ENCODE measurements around the gene NXF3. TPM values are rescaled to one million over a fixed set of nuclear protein-coding genes. Genes with fewer than 3 reads are reported as not detected.
"Not testable (repeated sequence)": the region's sequence is repeated elsewhere in the genome, so short reads cannot be mapped to it uniquely, and the experiment has no call there.

NXF3 gene
- total RNA-seq, 2 donors from 2014 or later: 0.40 TPM; not detected in 1

DNA sequence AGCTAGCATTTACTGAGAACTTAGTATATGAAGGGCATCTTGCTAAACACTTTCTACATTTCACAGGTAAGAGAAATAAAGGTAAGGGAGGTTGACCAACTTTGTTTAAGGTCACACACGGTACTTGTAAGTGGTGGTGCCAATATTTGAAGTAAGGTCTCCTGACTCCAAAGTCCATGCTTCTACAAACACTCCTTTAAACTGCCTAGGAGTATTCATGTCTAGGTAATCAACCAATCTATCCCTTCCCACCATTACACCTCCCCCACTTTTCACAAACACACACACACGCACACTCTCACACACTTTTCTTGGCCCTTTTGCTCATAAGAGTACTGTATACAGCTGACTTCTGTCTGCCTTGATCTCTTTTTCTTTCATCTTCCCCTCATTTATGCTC is 36.0 kb downstream of the NXF3 start:
- no peak overlapping the region for H3K4me3 ChIP-seq
- no peaks in the 10 kb centered on the region for H3K4me1 ChIP-seq
- intact Hi-C loops (cut with DNase I): no loop called here
- H3K27me3 ChIP-seq: no peaks in the 10 kb centered on the region
- H3K9me3 ChIP-seq: no peaks in the 10 kb centered on the region
- no peak for DNase-seq
- H3K36me3 ChIP-seq: no peaks in the 10 kb centered on the region
- TF ChIP-seq CTCF (IDR thresholded peaks at IDR 0.05): no peak
- no peak overlapping the region for H3K9ac ChIP-seq (ENCODE audit: low read depth in 2 of 2, low read length in 2 of 2)
- no peak overlapping the region for H3K27ac ChIP-seq

DNA sequence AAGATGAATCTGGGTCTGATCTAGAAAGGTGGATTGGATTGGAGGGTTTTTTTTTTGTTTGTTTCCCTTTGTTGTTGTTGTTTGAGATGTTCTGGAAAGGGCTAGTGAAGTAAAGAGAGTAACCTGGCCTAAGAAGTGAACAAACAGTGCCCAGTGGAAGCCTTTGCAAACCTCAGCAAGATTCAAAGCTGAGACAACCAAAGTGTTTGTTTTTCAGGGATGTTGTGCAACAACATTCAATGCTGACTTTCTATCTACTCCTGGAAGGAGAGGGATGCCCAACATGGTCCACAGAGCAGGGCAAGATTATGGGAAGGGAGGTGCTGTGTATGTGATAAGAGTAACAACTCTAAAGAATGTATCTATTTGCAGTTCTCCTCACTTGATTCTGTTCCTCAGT is 40.3 kb downstream of the NXF3 start:
- intact Hi-C loops (cut with DNase I): no loop called here
- Histone ChIP-seq H3K36me3 (no peaks in the 10 kb centered on the region), H3K9me3 (no peaks in the 10 kb centered on the region), H3K9ac (ENCODE audit: low read depth in 2 of 2, low read length in 2 of 2) (no peak overlapping the region), H3K27ac (no peak overlapping the region), H3K27me3 (no peaks in the 10 kb centered on the region), H3K4me3 (no peak overlapping the region), H3K4me1 (no peaks in the 10 kb centered on the region)
- TF ChIP-seq CTCF (IDR thresholded peaks at IDR 0.05): no peak
- no peak for DNase-seq

DNA sequence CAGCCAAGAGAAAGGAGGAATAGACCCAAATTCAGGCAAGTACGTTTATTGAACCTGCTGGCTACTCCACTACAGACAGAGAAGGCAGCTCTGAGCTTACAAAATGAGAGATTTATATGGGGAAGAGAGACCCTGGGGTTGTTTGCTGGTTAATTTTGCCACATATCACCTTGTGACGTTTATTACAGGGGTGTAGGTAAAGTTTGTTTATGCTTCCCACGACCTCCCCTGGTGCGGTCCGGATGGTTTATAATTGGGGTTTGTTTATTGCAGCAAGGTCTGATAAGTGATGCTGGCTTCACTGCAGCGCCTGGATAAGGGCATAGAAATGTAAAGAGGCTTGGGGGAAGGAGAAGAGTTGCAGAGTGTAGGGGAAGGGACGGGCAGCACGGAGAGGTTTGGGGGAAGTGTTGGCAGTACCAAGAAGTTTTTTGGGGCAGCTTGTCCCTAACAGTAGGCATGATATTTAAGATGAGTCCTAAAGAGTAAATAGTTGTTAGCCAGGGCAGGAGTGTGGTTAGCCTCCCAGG is 41.6 kb downstream of the NXF3 start:
- TF ChIP-seq CTCF (IDR thresholded peaks at IDR 0.05): no peak
- Histone ChIP-seq H3K27ac (no peak overlapping the region), H3K36me3 (no peaks in the 10 kb centered on the region), H3K4me3 (no peak overlapping the region), H3K9me3 (no peaks in the 10 kb centered on the region), H3K27me3 (no peaks in the 10 kb centered on the region), H3K4me1 (no peaks in the 10 kb centered on the region), H3K9ac (ENCODE audit: low read depth in 2 of 2, low read length in 2 of 2) (no peak overlapping the region)
- DNase-seq: no peak
- intact Hi-C loops (cut with DNase I): no loop called here

DNA sequence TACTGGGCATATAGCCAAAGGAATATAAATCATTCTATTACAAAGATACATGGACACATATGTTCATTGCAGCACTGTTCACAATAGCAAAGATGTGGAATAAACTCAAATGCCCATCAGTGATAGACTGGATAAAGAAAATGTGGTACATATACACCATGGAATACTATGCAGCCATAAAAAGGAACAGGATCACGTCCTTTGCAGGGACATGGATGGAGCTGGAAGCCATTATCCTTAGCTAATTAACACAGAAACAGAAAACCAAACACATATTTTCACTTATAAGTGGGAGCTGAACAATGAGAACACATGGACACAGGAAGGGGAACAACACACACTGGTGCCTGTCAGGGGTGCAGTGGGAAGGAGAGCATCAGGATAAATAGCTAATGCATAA is 59.6 kb downstream of the NXF3 start:
- intact Hi-C loops (cut with DNase I); H3K27me3 ChIP-seq; H3K27ac ChIP-seq; H3K9me3 ChIP-seq; H3K4me3 ChIP-seq; H3K36me3 ChIP-seq; DNase-seq; H3K4me1 ChIP-seq; H3K9ac ChIP-seq (ENCODE audit: low read depth in 2 of 2, low read length in 2 of 2): not testable (repeated sequence)

Other genes starting within 250 kb of the NXF3 start
- gene RAB40AL, start 155.9 kb downstream of the NXF3 start, total RNA-seq: under 1 TPM in 1 of 2 donors, not detected in 1; 0.74 TPM
- 1 to 10 TPM in 1 of 2 donors, under 1 TPM in 1; 0.77 to 1.9 TPM for gene BEX1, start 29.0 kb downstream of the NXF3 start, total RNA-seq
- gene BEX4, start 122.0 kb upstream of the NXF3 start, total RNA-seq: 10 to 100 TPM in 1 of 2 donors, 1 to 10 TPM in 1; 7.6 to 16.4 TPM
- gene TCEAL8, start 162.0 kb upstream of the NXF3 start, total RNA-seq: 10 to 100 TPM; 39.0 to 44.4 TPM
- under 1 TPM in 1 of 2 donors, not detected in 1; 0.35 TPM for gene TCEAL5, start 183.6 kb upstream of the NXF3 start, total RNA-seq
- gene BEX2, start 217.8 kb upstream of the NXF3 start, total RNA-seq: 1 to 10 TPM; 6.1 to 6.6 TPM
- gene TCEAL7, start 237.1 kb upstream of the NXF3 start, total RNA-seq: 1 to 10 TPM in 1 of 2 donors, under 1 TPM in 1; 0.82 to 4.0 TPM